IPS-18c (cell line): ENCODE data around the gene GASK1A.
"Not testable (repeated sequence)": the region's sequence is repeated elsewhere in the genome, so short reads cannot be mapped to it uniquely, and the experiment has no call there.

Experiments used
- H3K4me3 ChIP-seq: 2 replicates; pipeline ENCODE4 v1.7.0; 2013; ENCODE audit warnings: low read depth, mild to moderate bottlenecking, low read length, moderate library complexity; ENCODE audit not compliant: insufficient read depth
- H3K9me3 ChIP-seq: one replicate; pipeline ENCODE4 v1.6.1; 2013; ENCODE audit warnings: mild to moderate bottlenecking, low read length, moderate library complexity; ENCODE audit not compliant: control insufficient read depth, insufficient read depth

GASK1A gene

DNA sequence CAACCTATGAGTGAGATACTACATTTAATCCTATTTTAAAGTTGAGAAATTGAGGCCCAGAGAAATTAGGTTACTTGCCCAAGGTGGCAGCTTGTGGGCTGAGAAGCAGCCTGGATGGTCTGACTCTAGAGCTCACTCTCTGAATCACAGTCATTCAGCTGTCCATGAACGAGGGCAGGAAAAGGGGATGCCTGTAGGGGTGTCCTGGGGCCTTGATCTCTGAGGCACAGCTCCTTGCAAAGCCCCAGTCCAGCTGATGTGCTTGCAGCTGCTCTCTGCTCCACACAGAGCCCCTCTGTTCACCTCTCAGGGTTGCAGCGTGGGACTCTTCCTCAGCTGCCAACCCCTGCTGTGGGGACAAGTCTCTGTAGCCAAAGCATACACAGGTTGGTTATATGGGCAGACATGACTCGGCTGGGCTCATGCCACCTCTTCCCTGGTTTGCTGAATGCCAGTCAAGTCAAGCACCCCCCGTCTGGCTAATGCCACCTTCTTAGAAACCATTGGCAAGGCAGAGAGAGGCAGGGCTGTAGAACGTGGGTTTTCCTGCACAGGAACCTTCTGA is 56.8 kb downstream of the GASK1A start:
- Histone ChIP-seq H3K9me3 (no peaks in the 10 kb centered on the region), H3K4me3 (no peak overlapping the region)

- H3K9me3 ChIP-seq: no peaks in the 10 kb centered on the region
- no peak overlapping the region for H3K4me3 ChIP-seq
These were observed 57.7 kb downstream of the GASK1A start for GRCh38 chr3:43036621-43037423.

GRCh38 chr3:43038010-43038409 is 58.9 kb downstream of the GASK1A start:
- peaks cover 4% of the 10 kb centered on the region for H3K9me3 ChIP-seq
- H3K4me3 ChIP-seq: no peak overlapping the region

DNA sequence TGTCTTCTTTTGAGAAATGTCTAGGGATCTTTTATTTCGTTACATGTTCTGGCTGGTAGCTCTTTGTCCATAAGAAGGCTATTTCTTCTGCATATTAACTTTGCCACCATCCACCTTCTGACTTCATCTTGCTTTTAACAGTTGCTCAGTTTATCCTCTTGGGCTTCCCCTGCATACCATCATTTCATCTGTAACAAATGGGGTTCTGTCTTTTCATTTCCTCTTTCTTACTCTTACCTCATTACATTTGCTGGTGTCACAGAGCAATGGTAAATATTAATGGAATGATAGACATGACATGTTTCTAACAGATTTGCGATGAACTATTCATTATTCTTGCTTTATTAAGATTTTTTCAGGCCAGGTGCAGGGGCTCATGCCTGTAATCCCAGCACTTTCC is 62.4 kb downstream of the GASK1A start:
- Histone ChIP-seq H3K4me3 (no peak overlapping the region), H3K9me3 (peaks cover 10% of the 10 kb centered on the region)

DNA sequence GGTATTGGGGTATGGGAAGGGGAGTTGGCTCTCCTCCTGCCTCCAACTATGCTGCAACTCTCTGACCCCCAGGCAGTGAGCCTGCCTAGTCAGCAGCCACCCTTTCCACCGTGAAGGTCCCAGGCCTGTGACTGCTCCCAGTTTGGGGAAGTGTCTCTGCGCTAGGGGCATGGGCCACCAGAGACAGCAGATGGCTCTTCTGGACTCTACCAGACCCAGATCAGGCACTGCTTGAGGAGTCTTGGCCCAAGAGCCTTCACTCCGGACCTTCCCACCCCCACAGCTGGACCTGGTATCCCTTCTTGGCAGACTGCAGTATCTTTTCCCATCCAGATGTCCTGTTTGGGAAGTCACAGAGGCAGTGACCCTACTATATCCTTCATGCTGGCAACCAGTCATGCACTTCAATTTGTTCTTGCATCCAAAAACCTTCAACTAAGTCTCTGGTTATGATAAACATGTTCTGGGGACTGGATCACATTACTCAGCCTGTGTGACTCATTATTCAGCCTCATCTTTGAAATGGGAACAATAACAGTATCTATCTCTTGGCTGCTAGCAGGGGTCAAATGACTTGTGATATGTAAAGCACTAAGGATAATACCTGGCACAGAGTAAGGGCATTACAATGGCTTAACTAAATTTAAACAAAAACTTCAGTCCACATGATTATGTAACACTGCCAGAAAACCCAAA is 64.1 kb downstream of the GASK1A start:
- no peak overlapping the region for H3K4me3 ChIP-seq
- peaks cover 10% of the 10 kb centered on the region for H3K9me3 ChIP-seq

GRCh38 chr3:43043793-43044192 is 64.7 kb downstream of the GASK1A start:
- Histone ChIP-seq H3K4me3 (no peak overlapping the region), H3K9me3 (peaks cover 10% of the 10 kb centered on the region)

- not testable (repeated sequence) for H3K9me3 ChIP-seq, H3K4me3 ChIP-seq
These were observed 66.0 kb downstream of the GASK1A start for GRCh38 chr3:43045079-43045478.

DNA sequence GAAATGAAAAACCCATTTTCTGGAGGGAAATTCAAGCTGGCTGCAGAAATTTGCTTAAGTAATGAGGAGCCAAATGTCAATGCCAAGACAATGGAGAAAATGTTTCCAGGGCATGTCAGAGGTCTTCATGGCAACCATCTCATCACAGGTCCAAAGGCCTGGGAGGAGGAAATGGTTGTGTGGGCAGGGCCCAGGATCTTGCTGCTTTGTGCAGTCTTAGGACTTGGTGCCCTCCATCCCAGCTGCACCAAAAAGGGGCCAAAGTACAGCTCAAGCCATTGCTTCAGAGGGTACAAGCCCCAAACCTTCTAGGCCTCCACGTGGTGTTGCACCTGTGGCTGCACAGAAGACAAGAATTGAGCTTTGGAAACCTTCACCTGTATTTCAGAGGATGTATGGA is 67.5 kb downstream of the GASK1A start:
- Histone ChIP-seq H3K4me3 (peak overlapping the region; percentile 9; the same call in 1 of the 2 replicates), H3K9me3 (peaks cover 10% of the 10 kb centered on the region)

GRCh38 chr3:43048470-43048869 is 69.4 kb downstream of the GASK1A start:
- H3K4me3 ChIP-seq: no peak overlapping the region
- peaks cover 6% of the 10 kb centered on the region for H3K9me3 ChIP-seq

DNA sequence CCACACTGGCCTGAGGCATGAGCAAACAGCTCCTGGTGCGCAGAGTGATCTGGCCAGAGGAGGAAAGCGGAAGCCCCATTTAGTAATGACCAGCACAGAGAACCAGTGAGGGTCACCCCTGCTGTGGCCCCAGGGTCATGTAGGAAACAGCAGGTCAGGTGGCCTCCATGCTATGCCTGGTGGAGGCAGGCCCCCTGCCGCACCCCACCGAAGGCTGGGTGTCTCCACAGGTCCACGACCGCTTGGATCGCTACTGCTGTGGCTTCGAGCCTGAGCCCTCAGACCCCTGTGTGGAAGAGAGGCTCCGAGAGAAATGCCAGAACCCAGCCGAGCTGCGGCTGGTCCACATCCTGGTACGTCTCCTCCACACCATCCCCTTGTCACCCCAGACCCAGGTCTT is 74.2 kb downstream of the GASK1A start:
- no peak overlapping the region for H3K4me3 ChIP-seq
- no peaks in the 10 kb centered on the region for H3K9me3 ChIP-seq

DNA sequence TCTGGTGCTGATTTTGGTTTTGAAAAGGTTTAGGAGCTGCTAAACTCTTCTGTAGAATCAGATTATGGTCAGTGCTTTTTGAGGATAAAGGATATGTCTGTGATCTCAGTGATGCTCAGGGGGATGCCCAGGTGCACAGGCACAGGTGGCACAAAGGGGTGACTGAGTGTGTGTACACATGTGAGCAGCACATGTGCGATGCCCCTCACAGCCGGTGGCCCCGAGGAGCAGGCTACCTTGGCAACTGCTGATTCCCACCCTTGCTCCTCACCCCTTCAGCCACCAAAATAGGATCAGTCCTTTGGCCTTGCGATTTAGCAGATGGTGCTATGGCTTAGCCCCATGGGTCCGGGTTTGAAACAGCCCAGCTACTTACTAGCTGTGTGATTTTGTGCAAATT is 75.6 kb downstream of the GASK1A start:
- H3K9me3 ChIP-seq: no peaks in the 10 kb centered on the region
- H3K4me3 ChIP-seq: no peak overlapping the region

DNA sequence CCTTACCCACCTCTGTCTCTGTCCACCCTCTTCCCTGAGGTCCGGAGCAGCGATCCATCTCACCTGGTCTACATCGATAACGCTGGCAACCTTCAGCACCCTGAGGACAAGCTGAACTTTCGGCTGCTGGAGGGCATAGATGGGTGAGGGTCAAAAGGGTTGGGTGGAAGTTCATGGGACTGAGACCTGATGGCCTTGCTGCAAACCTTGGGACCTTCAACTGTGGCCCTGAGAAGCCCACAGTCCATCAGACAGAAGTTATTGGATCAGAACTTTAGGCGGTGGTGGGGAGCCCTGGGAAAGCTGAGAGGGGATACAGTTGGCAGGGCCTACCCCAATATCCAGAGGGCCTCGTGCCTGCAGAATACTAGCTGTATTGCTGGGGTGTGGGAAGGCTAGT is 76.3 kb downstream of the GASK1A start:
- H3K4me3 ChIP-seq: no peak overlapping the region
- no peaks in the 10 kb centered on the region for H3K9me3 ChIP-seq

DNA sequence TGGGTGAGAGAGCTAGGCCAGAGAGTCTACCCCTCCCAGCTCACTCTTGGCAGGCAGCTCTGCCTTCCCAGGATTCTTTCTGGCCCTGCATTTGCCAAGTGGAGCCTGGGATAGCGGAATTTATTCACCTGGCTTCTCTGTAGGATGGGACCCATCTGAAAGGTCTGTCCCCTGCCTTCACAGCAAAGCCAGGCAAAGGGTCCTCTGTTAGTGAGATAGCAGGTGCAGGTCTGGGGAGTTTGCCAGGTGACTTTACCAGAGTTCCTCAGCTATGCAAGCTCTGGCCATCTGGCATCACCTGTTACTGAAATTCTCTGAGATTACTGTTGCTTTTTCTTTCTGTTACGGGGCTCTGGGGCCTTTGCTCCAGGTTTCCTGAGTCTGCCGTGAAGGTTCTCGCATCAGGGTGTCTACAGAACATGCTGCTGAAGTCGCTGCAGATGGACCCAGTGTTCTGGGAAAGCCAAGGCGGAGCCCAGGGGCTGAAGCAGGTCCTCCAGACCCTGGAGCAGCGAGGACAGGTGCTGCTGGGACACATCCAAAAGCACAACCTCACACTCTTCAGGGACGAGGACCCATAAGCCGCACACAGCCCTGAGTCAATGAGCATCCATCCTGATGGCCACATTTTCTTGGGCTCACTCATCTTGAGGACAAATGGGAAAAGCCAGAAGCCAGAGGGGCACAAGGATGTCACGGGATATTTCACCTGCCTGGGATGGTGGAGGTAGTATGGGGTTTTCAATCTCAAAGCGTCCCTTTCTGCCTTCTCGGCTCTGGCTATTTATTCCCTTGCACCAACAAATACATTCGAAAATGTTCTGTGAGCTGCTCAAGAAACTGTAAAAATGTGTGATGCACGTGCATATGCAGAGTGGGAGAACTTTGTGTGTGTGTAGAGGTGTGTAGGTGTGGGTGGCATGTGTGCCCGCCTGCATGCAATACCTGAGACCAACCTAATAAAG is 77.0 kb downstream of the GASK1A start:
- Histone ChIP-seq H3K4me3 (no peak overlapping the region), H3K9me3 (no peaks in the 10 kb centered on the region)

- Histone ChIP-seq H3K9me3 (no peaks in the 10 kb centered on the region), H3K4me3 (no peak overlapping the region)
These were observed 80.3 kb downstream of the GASK1A start for GRCh38 chr3:43059456-43059855.

DNA sequence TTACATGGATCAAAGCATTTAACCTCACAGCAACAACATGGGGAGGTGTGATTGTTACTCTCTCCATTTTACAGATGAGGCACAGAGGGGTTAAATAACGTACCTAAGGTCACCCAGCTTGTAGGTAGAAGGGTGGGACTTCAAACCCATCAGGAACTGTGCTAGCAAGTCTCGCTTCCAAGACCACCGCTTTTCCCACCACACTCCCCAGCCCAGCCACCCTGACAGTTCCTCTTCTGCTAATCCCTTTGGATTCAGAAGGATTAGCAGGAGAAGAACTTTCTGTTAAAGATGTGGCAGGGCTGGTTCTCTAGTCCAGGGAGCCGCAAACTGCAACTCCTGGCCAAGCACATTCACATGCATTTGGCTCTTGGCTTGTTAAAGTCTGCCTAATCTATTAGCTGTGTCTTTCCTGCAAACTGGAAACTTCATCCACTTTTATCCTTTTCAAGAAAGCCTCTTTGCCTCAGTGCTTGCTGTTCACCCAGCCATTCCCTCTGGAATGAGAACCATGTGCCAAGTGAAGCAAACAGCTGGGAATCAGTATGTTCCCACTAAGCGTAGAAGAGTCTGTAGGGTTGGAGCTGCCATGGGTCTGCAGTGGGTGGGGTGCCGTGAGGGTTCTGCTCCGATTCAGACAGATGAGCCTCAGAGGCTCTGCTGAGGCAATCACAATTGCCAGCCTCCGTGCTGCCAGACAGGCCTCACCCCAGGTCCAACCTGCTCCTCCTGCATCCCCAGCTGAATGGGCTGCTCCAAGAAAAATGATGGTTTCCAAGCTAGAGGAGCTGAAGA is 82.2 kb downstream of the GASK1A start:
- Histone ChIP-seq H3K9me3 (no peaks in the 10 kb centered on the region), H3K4me3 (no peak overlapping the region)

GRCh38 chr3:43062040-43062563 is 83.0 kb downstream of the GASK1A start:
- no peak overlapping the region for H3K4me3 ChIP-seq
- no peaks in the 10 kb centered on the region for H3K9me3 ChIP-seq
